Caco-2 (cell line): ENCODE data around the gene MAPK11. TPM values are rescaled to one million over a fixed set of nuclear protein-coding genes. Genes with fewer than 3 reads are reported as not detected.

ENCODE experiments used
- BruUV-seq: library from RNA; stranded (reverse); fragments of 400-500 nt; replicated peaks from 2 replicates; lab custom pipeline; 2021; lab: Mats Ljungman, UMichigan
- CTCF ChIA-PET: fragments of 300-600 bp; sonication (Branson Sonifier 250); formaldehyde crosslinking; loops from one replicate; lab custom pipeline; 2022; ENCODE audit warnings: antibody characterized with exemption; lab: Charles Lee
- POLR2A ChIA-PET: fragments of 300-600 bp; sonication (Branson Sonifier 250); formaldehyde crosslinking; loops from one replicate; lab custom pipeline; 2022; ENCODE audit warnings: antibody characterized with exemption; lab: Charles Lee
- DNase-seq, 2 experiments: peaks; one replicate each; pipeline versions ENCODE4 v3.0.0 to v3.0.0-alpha.2; 2020 to 2022
- H3K27me3 ChIP-seq: replicated peaks from 2 replicates; pipeline ENCODE4 v1.6.0; 2011; ENCODE audit warnings: low read length; ENCODE audit not compliant: control insufficient read depth, insufficient read depth
- H3K36me3 ChIP-seq: 2 replicates; pipeline ENCODE4 v1.5.1; 2011; ENCODE audit warnings: low read length; ENCODE audit not compliant: control insufficient read depth, insufficient read depth
- H3K4me1 ChIP-seq: fragments of 250-450 bp; sonication (Bioruptor Pico); 2 replicates; pipeline ENCODE4 v1.5.1; 2020; ENCODE audit warnings: mild to moderate bottlenecking
- H3K4me3 ChIP-seq: 2 replicates; pipeline ENCODE4 v1.5.1; 2011; ENCODE audit warnings: low read depth, mild to moderate bottlenecking, control low read depth, low read length
- H3K9me3 ChIP-seq: fragments of 250-450 bp; sonication (Bioruptor Pico); 2 replicates; pipeline ENCODE4 v1.5.1; 2020; ENCODE audit warnings: mild to moderate bottlenecking, moderate library complexity
- H3K27ac Mint-ChIP-seq: one replicate; pipeline ENCODE4 v1.8.0; 2022; ENCODE audit warnings: mixed read lengths; ENCODE audit not compliant: unreplicated experiment
- H3K27me3 Mint-ChIP-seq: one replicate; pipeline ENCODE4 v1.8.0; 2022; ENCODE audit warnings: mixed read lengths; ENCODE audit not compliant: insufficient read depth, unreplicated experiment
- H3K36me3 Mint-ChIP-seq: one replicate; pipeline ENCODE4 v1.8.0; 2022; ENCODE audit warnings: mild to moderate bottlenecking, mixed read lengths; ENCODE audit not compliant: insufficient read depth, unreplicated experiment
- H3K4me1 Mint-ChIP-seq: one replicate; pipeline ENCODE4 v1.8.0; 2022; ENCODE audit warnings: low read depth, mixed read lengths; ENCODE audit not compliant: unreplicated experiment
- H3K4me3 Mint-ChIP-seq: one replicate; pipeline ENCODE4 v1.8.0; 2022; ENCODE audit warnings: mild to moderate bottlenecking, moderate library complexity, mixed read lengths; ENCODE audit not compliant: unreplicated experiment
- H3K9me3 Mint-ChIP-seq: one replicate; pipeline ENCODE4 v1.8.0; 2022; ENCODE audit warnings: mixed read lengths; ENCODE audit not compliant: unreplicated experiment
- CTCF ChIP-seq, 2 experiments: fragments of 200-600 bp in 1 of 2; IDR thresholded peaks; 1 replicate in 1 of 2; 2 replicates in 1 of 2; pipeline versions ENCODE4 v1.5.1 to v1.8.0; 2011 to 2022; ENCODE audit warnings: antibody characterized with exemption in 1 of 2, control low read depth in 1 of 2, inconsistent platforms in 1 of 2, low read depth in 1 of 2, low read length in 1 of 2, mild to moderate bottlenecking in 1 of 2, moderate library complexity in 1 of 2; ENCODE audit not compliant: insufficient read depth in 1 of 2, severe bottlenecking in 1 of 2, unreplicated experiment in 1 of 2
- intact Hi-C: fragments of 100-400 bp; cut with micrococcal nuclease; formaldehyde crosslinking; loops from one replicate; pipeline ENCODE4 v1.10.0; 2022; ENCODE audit not compliant: unreplicated experiment
- total RNA-seq: library from RNA; stranded (reverse); gene quantifications from 2 replicates; pipeline ENCODE4 v1.2.3, GENCODE V29; 2022

Gene MAPK11
- total RNA-seq, 1 experiment from 2014 or later = 1.3 TPM

DNA sequence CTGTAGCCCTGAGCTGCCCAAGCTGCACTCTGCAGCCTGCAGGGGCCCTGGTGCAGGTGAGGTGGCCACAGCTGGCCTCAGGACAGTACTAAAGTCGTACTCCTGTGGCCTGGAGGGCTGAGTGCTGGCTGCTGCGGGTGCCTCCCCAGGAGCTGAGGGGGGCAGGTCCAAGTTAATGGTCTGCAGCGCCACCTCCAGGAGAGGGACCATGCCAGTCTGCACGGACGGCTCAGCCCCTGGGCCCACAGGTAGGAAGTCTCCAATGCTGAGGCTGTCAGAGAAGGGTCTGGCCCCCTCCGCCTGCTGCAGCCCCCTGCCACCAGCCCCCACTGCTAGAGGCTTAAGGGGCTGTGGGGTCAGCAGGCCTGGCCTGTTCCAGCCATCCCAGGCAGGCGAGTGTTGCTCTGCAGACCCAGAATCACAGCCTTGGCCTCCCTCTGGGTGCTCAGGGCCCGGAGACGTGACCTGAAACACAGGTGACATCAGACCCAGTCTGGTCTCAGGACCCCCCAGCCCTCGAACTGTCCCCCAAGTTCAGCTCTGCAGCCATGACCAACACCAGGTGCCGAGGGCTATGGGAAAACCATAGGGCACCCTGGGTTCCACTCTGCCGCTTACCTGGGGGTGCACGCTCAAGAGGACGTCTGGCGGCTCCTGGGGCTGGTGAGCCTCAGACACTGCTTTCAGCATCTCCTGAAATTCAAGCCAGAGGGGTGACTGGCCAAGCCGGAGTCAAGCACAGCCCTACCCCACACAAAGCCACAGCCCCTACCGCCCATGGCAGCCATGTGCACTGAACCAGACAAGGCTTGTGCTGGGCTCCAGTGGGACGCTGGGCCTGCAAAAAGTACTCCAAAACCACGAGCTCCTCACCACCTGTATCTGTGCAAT is 48.5 kb downstream of the MAPK11 start:
- Histone ChIP-seq H3K4me1 (no peaks in the 10 kb centered on the region), H3K9me3 (no peaks in the 10 kb centered on the region), H3K4me3 (no peak overlapping the region), H3K36me3 (no peaks in the 10 kb centered on the region; the same call in 1 of the 2 replicates), H3K27me3 (no peaks in the 10 kb centered on the region)
- Mint-ChIP-seq H3K4me3 (no peak overlapping the region), H3K9me3 (no peaks in the 10 kb centered on the region), H3K36me3 (peaks cover 36% of the 10 kb centered on the region), H3K27ac (no peak overlapping the region), H3K4me1 (no peaks in the 10 kb centered on the region), H3K27me3 (no peaks in the 10 kb centered on the region)
- ChIA-PET POLR2A (no interaction called here), CTCF (no interaction called here)
- no peak for TF ChIP-seq CTCF (IDR thresholded peaks at IDR 0.05; ENCODE audit: insufficient read depth in 1 of 2, low read depth in 1 of 2, low read length in 1 of 2, severe bottlenecking in 1 of 2, unreplicated experiment in 1 of 2)
- intact Hi-C loops = no loop called here
- peak in 1 of 2 experiments; percentile 28 for DNase-seq
- BruUV-seq = no TSS peak

DNA sequence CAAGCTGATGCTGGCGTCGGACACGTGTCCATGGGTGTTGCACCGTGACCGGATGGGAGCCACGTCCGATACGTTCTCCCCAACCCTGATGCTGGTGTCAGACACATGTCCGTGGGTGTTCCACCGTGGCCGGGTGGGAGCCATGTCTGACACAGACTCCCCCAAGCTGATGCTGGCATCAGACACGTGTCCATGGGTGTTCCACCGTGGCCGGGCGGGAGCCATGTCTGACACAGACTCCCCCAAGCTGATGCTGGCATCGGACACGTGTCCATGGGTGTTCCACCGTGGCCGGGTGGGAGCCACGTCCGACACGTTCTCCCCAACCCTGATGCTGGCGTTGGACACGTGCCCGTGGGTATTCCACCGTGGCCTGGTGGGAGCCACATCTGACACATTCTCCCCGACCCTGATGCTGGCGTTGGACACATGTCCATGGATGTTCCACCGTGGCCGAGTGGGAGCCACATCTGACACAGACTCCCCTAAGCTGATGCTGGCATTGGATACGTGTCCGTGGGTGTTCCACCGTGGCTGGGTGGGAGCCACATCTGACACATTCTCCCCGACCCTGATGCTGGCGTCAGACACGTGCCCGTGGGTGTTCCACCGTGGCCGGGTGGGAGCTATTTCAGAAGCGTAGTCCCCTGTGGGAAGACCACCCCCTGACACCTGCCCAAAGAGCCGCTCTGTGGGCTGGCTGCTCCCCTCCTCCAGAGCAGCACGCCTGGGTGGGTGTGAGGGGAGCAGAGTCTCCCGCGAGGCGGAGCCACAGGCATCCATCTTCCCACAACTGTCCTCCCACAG is 49.4 kb downstream of the MAPK11 start:
- POLR2A ChIA-PET = no interaction called here
- no peaks in the 10 kb centered on the region for H3K4me1 Mint-ChIP-seq
- intact Hi-C loops = no loop called here

More for the DNA sequence above, 49.4 kb downstream of the MAPK11 start:
- H3K36me3 Mint-ChIP-seq = peaks cover 43% of the 10 kb centered on the region
- CTCF ChIA-PET = no interaction called here
- Histone ChIP-seq H3K27me3 (no peaks in the 10 kb centered on the region), H3K9me3 (no peaks in the 10 kb centered on the region), H3K4me1 (no peaks in the 10 kb centered on the region), H3K36me3 (no peaks in the 10 kb centered on the region; the same call in 1 of the 2 replicates), H3K4me3 (no peak overlapping the region)
- H3K9me3 Mint-ChIP-seq = no peaks in the 10 kb centered on the region
- BruUV-seq = no TSS peak
- peak in 1 of 2 experiments; percentile 34 for DNase-seq
- H3K27me3 Mint-ChIP-seq = no peaks in the 10 kb centered on the region
- no peak overlapping the region for H3K4me3 Mint-ChIP-seq
- no peak overlapping the region for H3K27ac Mint-ChIP-seq
- no peak for TF ChIP-seq CTCF (IDR thresholded peaks at IDR 0.05; ENCODE audit: insufficient read depth in 1 of 2, low read depth in 1 of 2, low read length in 1 of 2, severe bottlenecking in 1 of 2, unreplicated experiment in 1 of 2)
